Measurements from ENCODE around the gene PEMT.
A peak's percentile ranks its signal among the peaks of the same experiment; 100 is the strongest.
"Not testable (repeated sequence)": the region's sequence is repeated elsewhere in the genome, so short reads cannot be mapped to it uniquely, and the experiment has no call there.

Gene PEMT, protein sequence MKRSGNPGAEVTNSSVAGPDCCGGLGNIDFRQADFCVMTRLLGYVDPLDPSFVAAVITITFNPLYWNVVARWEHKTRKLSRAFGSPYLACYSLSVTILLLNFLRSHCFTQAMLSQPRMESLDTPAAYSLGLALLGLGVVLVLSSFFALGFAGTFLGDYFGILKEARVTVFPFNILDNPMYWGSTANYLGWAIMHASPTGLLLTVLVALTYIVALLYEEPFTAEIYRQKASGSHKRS

DNA sequence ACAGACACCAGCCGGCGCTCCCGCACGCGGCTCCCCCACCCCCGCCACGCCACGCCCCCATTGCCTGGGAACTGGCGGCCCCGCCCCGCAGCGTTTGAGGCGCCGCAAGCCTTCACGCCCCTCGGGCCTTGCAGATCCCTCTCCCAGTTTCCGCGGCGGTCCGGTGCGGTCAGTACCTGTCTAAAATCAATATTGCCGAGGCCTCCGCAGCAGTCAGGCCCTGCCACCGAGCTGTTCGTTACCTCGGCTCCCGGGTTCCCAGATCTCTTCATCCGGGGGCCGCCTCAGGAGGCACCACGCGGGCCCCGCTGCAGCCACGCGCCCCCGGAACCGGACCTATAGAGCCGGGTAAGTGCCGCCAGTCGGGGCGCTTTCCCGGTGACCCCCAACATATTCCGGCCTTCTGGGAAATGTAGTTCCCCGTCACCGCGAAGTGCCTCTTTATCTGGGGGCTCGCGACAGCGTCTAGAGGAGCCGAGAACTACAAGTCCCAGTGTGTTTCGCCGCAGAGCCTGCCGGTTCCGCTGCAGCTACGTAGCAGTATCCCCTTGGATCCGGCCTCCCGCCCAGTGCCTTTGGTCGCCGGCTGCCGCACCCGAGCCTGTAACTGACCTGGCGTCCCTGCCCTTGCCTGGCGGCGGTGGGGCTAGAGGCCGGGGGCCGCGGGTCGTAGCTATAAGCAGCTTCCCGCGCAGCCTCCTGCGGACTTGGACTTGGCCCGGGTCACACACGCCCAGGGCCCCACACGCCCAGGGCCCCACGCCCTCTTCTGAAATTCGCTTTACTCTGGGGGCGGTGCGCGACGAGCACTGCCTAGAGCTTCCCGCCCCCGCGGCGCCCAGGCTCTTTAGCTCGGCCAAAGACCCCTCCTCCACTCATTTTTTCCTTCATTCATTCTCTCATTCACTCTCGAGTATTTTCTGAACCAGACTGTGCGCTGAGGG is at the start of gene PEMT:
Gene PEMT (minus strand): TSS at position 354 of the 944 bp plus-strand sequence. CDS start 82 bp downstream, at position 272.
- DNase-seq (ENCODE audit: low read depth) = peak; percentile 93

DNA sequence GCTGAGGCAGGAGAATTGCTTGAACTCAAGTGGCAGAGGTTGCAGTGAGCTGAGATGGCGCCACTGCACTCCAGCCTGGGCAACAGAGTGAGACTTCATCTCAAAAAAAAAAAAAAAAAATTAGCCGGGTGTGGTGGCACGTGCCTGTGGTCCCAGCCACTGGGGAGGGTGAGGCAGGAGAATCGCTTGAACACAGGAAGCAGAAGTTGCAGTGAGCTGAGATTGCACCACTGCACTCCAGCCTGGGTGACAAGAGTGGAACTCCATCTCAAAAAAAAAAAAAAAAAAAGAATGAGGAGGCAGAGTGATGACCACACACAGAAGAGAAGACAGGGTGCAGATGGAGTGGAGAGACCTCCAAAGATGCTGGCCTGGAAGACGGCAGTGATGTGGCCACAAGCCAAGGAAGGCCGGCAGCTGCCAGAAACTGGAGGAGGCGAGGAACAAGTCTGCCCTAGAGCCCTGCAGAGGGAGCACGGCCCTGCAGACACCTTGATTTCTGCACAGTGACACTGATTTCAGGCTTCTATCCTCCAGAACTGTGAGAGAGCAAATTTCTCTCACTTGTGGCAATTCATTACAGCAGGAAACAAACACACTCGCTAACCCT is 48.3 kb upstream of the PEMT start:
- not testable (repeated sequence) for DNase-seq (ENCODE audit: low read depth)

DNA sequence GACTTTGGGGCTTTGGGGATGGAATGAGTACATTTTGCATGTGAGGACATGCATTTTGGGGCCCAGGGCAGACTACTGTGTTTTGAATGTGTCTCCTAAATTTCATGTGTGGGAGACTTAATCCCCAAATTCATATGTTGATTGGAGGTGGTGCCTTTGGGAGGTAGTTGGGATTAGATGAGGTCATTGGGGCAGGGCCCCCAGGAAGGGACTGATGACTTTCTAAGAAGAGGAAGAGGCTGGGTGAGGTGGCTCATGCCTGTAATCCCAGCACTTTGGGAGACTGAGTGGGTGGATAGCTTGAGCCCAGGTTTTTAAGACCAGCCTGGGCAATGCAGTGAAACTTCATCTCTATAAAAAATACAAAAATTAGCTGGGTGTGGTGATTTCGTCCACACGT is 47.0 kb upstream of the PEMT start:
- DNase-seq (ENCODE audit: low read depth) = no peak

DNA sequence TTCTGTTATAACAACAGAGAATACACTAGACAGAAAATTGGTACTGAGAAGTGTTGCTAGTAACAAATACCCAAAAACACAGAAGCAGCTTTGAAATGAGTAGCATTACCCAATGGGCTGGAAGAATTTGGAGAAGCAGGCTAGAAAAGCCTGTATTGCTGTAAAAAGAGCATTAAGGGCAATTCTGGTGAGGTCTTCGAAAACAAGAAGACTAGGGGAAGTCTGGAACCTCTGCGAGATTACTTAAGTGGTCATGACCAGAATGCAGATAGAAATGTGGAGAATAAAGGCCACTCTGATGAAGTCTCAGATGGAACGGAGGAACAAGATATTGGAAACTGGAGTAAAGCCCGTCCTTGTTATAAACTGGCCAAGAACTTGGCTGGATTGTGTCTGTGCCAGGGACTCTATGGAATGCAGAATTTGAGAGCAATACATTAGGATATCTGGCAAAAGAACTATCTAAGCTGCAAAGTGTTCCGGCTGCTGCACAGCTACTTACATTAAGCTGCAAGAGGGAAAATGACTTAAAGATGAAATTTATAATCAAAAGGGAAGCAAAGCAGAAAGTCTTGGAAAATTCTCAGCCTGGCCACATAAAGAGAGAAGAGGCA is 44.9 kb upstream of the PEMT start:
- no peak for DNase-seq (ENCODE audit: low read depth)

DNA sequence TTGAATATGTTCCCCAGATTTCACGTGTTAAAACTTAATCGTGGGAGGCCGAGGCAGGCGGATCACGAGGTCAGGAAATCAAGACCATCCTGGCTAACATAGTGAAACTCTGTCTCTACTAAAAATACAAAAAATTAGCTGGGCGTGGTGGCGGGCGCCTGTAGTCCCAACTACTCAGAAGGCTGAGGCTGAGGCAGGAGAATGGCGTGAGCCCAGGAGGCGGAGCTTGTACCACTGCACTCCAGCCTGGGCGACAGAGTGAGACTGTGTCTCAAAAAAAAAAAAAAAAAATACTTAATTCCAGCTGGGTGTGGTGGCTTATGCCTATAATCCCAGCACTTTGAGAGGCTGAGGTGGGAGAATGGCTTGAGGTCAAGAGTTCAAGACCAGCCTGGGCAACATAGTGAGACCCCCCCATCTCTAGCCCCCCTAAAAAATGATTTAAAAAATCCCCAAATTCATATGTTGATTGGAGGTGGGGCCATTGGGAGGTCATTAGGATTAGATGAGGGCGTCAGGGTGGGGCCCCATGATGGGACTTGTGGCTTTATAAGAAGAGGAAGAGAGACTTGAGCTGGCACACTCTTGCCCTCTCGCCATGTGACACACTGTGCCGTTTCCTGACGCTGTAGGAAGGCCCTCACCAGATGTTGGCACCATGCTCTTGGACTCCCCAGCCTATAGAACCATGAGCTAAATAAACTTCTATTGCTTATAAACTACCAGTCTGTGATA is 44.2 kb upstream of the PEMT start:
- not testable (repeated sequence) for DNase-seq (ENCODE audit: low read depth)

DNA sequence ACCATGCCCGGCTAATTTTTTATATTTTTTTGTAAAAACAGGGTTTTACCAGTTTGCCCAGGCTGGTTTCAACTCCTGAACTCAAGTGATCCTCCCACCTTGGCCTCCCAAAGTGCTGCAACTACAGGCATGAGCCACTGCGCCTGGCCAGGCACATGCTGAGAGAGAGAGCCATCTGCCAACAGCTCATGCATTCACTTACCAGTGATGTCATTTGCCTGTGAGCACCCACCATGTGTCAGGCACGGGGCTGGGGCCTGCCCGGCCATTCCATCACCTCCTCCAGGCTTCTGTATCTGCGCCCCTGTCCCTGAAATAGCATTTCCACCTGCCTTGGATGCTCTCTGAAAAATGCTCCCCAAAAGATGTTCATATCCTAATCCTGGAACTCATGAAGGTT is 43.6 kb upstream of the PEMT start:
- DNase-seq (ENCODE audit: low read depth) = no peak

DNA sequence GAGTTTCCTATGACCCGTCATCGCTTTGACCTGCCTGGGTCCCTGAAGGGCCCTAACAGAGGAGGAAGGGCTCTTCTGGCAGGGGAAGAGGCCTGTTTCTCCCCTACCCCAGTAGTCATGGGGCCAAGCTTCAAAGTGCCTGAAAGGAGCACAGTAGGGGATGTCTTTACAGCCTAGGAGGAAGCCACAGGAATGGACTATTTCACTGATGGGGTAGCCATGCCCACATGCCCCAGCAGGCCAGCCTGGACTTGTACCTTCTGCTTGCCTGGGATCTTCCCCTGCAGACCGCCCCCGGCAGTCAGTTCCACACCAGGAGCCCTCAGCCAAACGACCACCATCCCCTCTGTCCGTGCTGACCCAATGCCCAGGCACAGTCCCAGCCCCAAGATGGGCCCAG is 41.8 kb upstream of the PEMT start:
- DNase-seq (ENCODE audit: low read depth) = no peak

DNA sequence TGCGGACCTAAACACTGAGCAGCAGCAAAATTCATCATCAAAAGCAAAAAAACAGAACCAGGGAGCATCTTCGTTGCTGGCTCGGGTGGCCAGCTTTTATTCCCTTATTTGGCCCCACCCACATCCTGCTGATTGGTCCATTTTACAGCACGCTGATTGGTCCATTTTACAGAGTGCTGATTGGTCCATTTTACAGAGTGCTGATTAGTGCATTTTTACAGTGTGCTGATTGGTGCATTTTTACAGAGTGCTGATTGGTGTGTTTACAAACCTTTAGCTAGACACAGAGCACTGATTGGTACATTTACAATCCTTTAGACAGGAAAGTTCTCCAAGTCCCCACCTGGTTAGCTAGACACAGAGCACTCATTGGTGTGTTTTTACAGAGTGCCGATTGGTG is 41.2 kb upstream of the PEMT start:
- DNase-seq (ENCODE audit: low read depth) = not testable (repeated sequence)

DNA sequence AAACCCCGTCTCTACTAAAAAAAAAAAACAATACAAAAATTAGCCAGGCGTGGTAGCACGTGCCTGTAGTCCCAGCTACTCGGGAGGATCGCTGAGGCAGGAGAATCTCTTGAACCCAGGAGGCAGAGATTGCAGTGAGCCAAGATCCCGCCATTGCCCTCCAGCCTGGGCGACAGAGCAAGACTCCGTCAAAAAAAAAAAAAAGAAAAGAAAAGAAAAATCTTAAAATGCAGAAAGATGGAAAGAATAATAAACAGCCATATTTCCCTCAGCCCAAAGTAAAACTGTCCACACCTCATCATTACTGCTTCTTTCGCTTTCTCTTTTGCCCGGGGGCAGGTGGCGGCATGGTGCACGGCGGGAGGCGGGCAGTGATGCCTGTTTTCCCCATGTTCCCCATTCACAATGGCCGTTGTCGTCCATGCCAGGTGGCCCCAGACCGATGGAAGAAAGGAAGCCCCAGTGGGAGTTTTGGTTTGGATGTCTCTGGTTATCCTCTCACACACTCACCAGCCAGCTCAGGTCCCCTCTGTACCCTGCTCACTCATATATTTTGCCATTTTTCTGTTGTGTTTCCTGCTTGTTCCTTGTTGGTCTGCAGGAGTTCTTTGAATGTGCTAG is 37.0 kb upstream of the PEMT start:
- no peak for DNase-seq (ENCODE audit: low read depth)

DNA sequence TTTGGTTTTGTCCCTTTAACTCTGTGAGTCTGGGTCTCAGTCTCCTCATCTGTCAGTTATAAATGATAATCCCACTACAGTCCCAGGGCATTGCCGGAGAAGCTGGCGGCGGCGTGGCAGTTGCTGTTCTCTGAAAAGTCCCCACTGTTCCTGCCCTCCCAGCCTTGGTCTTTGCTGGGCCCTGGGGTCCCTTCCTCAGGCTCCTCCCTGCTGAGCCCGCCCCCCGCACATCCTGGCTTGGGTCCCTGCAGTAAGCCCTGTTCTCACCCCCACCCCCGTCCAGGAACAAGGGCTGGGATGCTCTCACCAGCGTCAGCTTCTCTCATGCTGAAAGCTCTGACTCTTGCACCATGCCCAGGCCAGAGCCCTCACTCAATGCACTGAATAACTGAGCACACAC is 35.3 kb upstream of the PEMT start:
- DNase-seq (ENCODE audit: low read depth) = no peak

DNA sequence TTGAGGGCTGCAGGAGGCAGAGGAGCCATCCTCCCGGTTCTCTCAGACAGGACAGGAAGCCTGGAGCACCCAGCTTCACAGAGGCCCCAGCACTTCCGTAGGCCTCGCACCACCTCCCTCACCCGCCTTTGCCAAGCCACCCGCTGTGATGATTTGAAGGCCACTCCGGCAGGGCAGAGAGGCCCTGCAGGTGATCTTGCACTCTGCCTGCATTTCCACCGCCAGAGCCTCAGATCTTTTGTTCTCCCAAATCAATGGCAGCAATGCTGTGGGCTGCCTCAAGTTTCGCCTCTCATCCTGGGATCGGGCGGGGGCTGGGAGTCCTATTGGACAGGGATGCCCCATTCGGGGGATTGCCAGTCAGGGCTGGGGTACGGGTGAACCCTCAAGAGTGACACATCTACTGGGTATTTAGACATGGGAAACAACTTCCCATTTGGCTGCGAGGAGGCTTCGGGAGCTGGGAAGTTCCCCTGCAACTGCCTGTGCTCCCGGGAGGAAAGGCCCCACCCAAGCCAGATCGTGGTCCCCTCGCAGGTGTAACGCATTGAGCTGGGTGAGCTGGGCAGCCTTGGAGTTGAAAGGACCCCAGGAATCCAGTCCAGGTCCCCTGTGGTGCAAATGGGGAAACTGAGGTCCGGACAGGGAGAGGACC is 34.8 kb upstream of the PEMT start:
- no peak for DNase-seq (ENCODE audit: low read depth)

DNA sequence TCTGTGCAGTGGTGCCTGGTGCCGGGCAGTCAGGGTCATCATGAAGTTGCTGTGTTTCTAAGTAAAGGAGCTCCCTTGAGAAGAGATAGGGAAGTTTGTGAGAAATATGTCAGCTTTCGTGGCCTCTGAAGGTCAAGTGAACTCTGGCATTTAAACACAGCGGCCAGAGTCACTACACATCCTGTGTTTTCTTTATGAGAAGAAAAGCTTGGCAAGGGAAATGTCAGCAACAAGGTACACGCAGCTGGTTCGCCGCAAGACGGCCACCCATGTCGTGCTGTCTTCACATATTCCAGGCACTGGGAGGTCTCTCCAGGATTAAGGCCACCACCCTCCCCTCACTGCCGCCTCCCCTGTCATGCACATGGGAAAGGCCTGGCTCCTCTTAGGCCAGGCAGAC is 33.2 kb upstream of the PEMT start:
- DNase-seq (ENCODE audit: low read depth) = no peak

DNA sequence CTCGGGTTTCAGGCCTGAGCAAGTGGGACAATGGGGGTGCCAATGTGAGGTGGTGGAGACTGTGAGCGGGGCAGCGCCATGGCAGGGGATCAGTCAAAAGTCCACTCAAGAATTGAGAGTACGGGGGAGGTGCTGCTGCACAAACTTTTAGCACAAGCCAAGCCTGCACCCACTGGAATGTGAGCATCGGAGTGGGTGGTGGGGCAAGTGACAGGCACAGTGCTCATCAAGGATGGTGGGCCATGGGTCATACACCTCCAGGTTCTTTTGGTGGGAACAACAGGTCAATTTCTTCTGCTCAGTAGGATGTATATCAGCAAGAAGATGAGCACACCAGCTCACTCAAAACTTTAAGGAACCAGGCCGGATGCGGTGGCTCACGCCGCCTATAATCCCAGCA is 32.4 kb upstream of the PEMT start:
- DNase-seq (ENCODE audit: low read depth) = no peak

DNA sequence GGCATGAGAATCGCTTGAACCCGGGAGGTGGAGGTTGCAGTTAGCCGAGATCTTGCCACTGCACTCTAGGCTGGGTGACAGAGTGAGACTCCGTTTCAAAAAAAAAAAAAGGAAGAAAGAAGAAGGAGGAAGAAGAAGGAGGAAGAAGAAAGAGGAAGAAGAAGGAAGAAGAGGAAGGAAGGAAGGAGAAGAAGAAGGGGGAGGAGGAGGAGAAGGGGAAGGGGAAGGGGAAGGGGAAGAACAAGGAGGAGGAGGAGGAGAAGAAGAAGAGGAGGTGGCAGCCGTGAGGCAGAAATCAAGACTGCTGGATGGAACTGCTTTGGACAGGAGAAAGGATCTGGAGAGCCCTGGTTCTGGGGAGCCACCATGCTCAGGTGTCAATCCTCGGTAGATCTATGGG is 29.7 kb upstream of the PEMT start:
- no peak for DNase-seq (ENCODE audit: low read depth)

DNA sequence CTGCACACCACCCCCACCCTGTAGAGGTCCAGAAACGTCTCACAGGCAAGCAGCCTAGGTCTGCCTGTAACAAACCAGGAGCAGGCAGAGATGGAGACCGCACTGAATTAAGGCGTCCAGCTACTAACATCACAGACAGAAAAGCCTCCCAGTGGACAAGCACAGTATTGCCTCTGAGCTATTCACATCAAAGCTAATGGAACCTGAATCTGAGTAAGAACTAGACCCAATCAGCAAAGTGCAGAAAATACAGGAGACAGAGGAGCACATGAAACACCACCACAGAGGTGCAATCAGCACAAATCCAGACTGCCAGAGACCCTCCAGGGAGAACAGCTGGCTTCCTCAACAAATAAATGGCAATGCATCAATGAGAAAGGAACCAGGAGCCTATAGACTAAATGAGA is 22.2 kb upstream of the PEMT start:
- no peak for DNase-seq (ENCODE audit: low read depth)

DNA sequence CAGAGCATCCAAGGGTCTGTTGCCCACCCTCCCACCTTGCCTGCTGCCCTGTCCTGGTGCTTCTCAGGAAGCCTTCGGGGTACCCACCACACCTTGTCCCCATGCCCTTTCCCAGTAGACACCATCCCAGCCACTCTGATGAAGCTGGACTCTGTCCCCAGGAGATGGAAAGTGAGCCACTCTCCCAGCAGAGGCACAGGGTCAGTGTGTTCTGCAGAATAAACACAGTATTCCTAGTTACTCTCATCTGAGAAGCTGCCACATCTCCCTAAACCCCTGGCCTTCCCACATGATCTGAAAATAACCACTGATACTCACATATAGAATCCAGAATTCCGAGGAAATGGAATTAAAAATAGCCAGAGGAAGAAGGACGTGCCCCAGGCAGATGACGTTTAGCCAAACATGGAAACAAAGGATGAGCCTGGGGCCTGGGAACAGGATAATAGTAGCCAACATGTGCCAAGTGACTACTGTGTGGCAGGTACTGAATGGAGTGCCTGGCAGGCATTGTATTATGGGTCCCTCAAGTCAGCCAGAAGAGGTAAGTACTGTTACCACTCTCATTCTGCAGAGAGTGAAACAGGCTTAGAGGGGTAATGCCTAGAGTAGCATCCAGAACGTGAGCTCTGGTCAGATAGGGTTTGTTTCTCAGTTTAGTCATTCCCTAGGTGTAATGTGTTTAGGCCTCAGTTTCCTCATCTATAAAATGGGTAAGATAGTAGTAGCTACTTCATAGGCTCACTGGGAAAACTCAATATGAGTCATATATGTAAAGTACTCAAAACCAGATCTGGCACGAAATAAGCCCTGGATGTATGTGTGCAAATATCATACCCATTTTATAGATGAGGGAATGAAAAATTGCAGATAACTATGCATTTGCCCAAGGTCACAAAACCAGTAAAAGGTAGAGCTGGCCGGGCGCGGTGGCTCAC is 20.8 kb upstream of the PEMT start:
- no peak for DNase-seq (ENCODE audit: low read depth)

DNA sequence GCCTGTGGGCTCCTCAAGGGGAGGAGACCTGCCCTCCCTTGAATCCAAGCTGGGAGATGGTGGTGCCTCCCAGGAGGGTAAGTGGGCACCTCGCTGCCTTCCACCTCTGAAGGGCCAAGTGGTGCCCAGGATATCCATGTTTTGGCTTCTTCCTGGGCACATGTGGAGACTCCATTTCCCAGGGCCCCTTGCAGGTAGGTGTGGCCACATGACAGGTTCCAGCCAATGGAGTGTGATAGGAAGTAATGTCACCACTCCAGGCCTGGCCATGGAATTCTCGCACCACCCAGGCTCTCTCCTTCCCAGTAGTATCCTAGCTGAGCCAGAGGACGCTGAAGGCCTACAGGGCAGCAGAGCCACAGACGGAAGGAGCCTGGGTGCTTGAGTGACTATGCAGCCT is 17.6 kb upstream of the PEMT start:
- no peak for DNase-seq (ENCODE audit: low read depth)

DNA sequence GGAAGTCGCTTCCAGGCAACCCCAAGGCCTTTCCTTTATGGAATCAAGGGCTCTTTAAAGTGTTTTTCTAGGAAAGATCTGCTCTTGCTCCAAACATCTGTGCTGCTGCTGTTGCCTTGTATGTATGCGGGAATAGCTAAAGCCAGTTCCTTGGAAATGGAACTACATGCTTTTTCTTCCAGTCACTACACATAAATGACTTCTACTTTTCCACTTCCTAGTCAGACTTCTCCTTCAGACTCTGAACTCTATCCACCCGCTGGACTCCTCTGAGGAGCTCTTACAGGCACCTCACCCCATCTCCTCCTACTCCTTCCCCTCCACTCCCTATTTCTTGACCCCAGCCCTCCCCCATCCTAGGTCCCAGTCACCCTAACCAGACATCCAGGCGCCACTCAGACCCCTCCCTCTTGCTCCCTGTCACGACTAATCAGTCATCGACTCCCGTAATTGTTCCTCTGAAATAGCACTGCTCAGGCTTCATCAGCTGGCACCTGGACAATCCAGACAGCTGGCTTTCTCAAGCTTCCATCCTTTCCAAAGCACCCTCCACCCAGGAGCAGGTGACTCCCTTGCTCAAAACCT is 15.0 kb upstream of the PEMT start:
- no peak for DNase-seq (ENCODE audit: low read depth)

DNA sequence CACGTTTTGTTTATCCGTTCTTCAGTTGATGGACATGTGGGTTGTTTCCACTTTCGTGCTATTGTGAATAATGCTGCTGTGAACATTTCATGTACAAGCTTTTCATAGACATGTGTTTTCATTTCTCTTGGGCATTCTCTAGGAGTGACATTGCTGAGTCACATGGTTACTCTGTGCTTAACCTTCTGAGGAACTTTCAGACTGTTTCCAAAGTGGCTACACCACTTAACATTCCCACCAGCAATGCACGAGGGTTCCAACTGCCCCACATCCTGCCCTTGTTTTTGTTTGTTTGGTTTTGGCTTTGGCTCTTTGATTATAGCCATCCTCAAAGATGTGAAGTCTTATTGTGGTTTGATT is 14.2 kb upstream of the PEMT start:
- no peak for DNase-seq (ENCODE audit: low read depth)
